Measurements from ENCODE around the gene FAM83D. TPM values are rescaled to one million over a fixed set of nuclear protein-coding genes. Genes with fewer than 3 reads are reported as not detected.
"Not testable (repeated sequence)": the region's sequence is repeated elsewhere in the genome, so short reads cannot be mapped to it uniquely, and the experiment has no call there.

FAM83D gene
- total RNA-seq, 3 donors from 2014 or later, result 1.3 to 1.9 (median 1.4) TPM

- no peak for DNase-seq
- H3K9me3 Mint-ChIP-seq, result no peaks in the 10 kb centered on the region
- H3K27me3 Mint-ChIP-seq (ENCODE audit: low read depth), result no peaks in the 10 kb centered on the region
- peaks cover 8% of the 10 kb centered on the region for H3K4me1 Mint-ChIP-seq (ENCODE audit: low read depth)
- H3K36me3 Mint-ChIP-seq (ENCODE audit: insufficient read depth), result no peaks in the 10 kb centered on the region
- ATAC-seq, result no peak
- H3K4me3 Mint-ChIP-seq, result no peak overlapping the region
Measured at GRCh38 chr20:38957235-38957876, 31.1 kb downstream of the FAM83D start.

DNA sequence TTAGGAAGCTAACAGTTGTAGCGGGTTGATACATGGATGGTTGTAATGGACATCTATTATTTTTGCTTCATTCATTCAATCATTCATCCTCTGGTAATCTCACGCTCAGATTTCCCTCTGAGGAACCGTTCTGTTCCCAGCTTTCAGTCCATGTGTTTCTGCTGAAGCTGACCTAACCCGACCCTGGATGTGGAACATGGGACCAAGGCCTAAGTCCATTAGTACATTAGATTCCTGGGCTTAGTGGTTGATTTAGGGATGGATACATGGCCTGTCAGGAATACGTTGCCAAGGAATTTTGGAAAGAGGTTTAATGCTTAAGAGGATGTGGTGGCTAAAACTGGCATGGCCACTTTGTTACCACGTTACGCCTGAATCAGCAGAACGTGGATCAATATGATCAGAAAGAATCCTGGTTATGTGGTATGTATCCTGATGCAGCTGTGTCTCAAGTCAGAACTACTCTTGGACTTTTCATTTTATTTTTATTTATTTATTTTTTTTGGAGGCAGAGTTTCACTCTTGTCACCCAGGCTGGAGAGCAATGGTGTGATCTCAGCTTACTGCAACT is 31.8 kb downstream of the FAM83D start:
- H3K36me3 Mint-ChIP-seq (ENCODE audit: insufficient read depth), result no peaks in the 10 kb centered on the region
- ATAC-seq, result no peak
- no peaks in the 10 kb centered on the region for H3K9me3 Mint-ChIP-seq

GRCh38 chr20:38960187-38960687 is 34.0 kb downstream of the FAM83D start:
- H3K27me3 Mint-ChIP-seq (ENCODE audit: low read depth); H3K36me3 Mint-ChIP-seq (ENCODE audit: insufficient read depth); H3K4me3 Mint-ChIP-seq; DNase-seq; H3K9me3 Mint-ChIP-seq; ATAC-seq: not testable (repeated sequence)
- peaks cover 24% of the 10 kb centered on the region for H3K4me1 Mint-ChIP-seq (ENCODE audit: low read depth)

More for the DNA sequence above, 31.8 kb downstream of the FAM83D start:
- no peak for DNase-seq
- no peak overlapping the region for H3K4me3 Mint-ChIP-seq
- no peaks in the 10 kb centered on the region for H3K27me3 Mint-ChIP-seq (ENCODE audit: low read depth)
- peaks cover 13% of the 10 kb centered on the region for H3K4me1 Mint-ChIP-seq (ENCODE audit: low read depth)

- no peak for ATAC-seq
Measured at GRCh38 chr20:38961530-38962043, 35.4 kb downstream of the FAM83D start.

DNA sequence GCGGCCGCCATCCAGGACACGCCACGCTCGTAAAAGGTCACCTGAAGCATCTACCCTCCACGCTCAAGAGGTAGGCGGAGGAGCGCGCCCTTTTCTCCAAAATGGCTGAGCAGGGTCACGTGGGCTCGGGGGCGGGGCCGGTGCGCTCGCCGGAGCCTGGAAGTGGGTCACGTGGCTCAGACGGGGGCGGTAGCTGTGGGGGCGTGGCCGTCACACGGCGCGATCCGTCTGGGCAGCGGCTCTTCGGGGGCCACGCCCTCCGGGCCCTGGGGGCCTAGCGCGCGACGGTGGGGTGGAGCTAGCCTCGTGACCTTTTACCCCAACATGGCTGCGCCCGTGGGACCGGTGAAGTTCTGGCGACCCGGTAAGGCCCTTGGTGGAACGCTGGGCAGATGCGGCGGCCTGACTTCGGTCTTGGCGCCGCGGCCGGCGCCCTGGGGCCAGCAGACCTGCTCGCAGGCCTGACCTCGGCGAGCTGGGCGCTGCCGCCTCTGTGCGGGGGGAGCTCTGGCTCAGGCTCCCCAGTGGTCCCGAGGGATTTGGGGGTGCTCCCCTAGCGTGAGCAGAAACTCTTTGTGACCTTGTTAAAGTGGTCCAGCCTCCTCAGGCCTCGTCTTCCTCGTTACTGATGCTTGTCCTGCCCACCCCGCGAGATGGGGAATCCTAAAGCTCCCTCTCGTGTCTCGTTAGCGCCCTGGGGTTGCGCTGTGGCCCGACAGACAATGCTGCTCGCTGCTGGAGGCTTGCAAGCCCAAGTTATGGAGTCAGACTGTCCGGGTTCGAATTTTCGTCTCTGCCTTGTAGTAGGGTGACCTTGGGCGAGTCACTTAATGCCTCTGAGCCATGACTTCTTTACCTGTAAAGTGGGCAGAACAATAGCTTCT is 36.1 kb downstream of the FAM83D start, which contains the start of gene DHX35:
TSS of gene DHX35 (plus strand) at position 301 of the 884 bp plus-strand sequence. CDS start at position 325, 24 bp downstream.
- Mint-ChIP-seq H3K9me3 (no peaks in the 10 kb centered on the region), H3K27me3 (ENCODE audit: low read depth) (no peaks in the 10 kb centered on the region), H3K4me3 (peak within 1 kb of the TSS; percentile 96), H3K36me3 (ENCODE audit: insufficient read depth) (peaks cover 9% of the 10 kb centered on the region), H3K4me1 (ENCODE audit: low read depth) (peaks cover 24% of the 10 kb centered on the region)
- ATAC-seq, result peak; percentile 99 to 100
- DNase-seq, result peak; percentile 99

More at GRCh38 chr20:38961530-38962043, 35.4 kb downstream of the FAM83D start:
- H3K9me3 Mint-ChIP-seq, result no peaks in the 10 kb centered on the region
- peaks cover 24% of the 10 kb centered on the region for H3K4me1 Mint-ChIP-seq (ENCODE audit: low read depth)
- peak; percentile 15 for DNase-seq
- H3K36me3 Mint-ChIP-seq (ENCODE audit: insufficient read depth), result peaks cover 9% of the 10 kb centered on the region
- peak overlapping the region; percentile 96 for H3K4me3 Mint-ChIP-seq
- H3K27me3 Mint-ChIP-seq (ENCODE audit: low read depth), result no peaks in the 10 kb centered on the region

GRCh38 chr20:38962928-38963401 is 36.7 kb downstream of the FAM83D start:
- no peak for DNase-seq
- Mint-ChIP-seq H3K9me3 (no peaks in the 10 kb centered on the region), H3K4me1 (ENCODE audit: low read depth) (peaks cover 24% of the 10 kb centered on the region), H3K4me3 (peak overlapping the region; percentile 96), H3K27me3 (ENCODE audit: low read depth) (no peaks in the 10 kb centered on the region), H3K36me3 (ENCODE audit: insufficient read depth) (peaks cover 9% of the 10 kb centered on the region)
- ATAC-seq, result no peak

DNA sequence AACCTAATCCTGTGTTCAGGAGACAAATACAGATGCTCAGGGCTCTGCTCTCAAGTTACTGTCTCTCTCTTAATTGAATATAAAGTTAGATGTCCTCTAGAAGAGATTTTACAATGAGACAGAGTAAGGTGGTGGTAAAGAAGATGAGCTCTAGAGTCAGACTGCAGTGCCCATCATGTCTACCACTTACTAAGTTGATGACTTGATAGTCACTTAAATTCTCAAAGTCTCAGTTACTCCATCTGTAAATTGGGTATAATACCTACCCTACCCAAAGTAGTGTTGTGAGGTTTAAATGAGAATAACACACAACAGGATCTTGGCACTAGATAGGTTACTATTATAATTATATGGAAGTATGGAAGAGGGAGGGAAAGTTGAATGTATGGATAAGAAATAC is 37.5 kb downstream of the FAM83D start:
- Mint-ChIP-seq H3K9me3 (no peaks in the 10 kb centered on the region), H3K4me3 (no peak overlapping the region), H3K36me3 (ENCODE audit: insufficient read depth) (peaks cover 9% of the 10 kb centered on the region), H3K4me1 (ENCODE audit: low read depth) (peaks cover 24% of the 10 kb centered on the region), H3K27me3 (ENCODE audit: low read depth) (no peaks in the 10 kb centered on the region)
- ATAC-seq (no peak), DNase-seq (no peak)

DNA sequence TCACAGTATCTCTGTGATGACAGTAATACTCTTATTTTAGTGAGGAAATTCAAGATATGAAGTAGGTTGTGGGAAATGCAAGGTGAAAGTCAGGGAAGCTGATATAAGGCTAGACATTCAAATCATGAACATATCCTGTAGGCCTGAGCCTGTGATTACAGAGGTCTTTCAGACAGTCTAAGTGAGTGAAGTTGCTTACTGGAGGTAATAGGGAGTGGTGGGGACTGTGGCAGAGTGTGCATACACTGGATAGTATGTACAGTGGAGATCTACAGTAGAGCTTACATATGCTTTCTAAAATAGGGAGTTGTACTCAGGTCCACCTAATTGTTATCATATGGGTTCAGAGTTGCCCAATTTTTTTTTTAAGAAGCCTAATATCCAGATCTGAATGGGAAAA is 39.0 kb downstream of the FAM83D start:
- Mint-ChIP-seq H3K27me3 (ENCODE audit: low read depth) (no peaks in the 10 kb centered on the region), H3K4me1 (ENCODE audit: low read depth) (peaks cover 24% of the 10 kb centered on the region)
- no peak for ATAC-seq

DNA sequence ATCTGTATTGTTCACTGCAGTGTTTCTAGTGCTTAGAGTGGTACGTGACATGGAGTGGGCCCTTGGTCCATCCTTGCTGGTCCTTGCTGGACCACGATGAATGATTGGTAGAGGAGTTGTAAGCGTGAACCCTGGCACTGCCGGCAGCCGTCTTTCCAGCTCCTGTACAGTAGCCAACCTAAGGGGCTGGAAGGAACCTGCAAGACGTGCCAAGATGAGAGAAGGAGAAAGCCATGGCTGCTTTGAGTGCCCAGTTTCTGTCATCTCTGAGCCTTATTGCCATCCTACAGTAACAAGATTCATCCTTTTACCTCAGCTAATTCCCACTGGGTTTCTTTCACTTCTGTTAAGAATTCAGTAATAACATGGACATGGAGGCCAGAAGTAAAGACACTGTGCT is 41.9 kb downstream of the FAM83D start:
- no peak for ATAC-seq

More for the DNA sequence above, 39.0 kb downstream of the FAM83D start:
- no peak overlapping the region for H3K4me3 Mint-ChIP-seq
- H3K9me3 Mint-ChIP-seq, result no peaks in the 10 kb centered on the region
- H3K36me3 Mint-ChIP-seq (ENCODE audit: insufficient read depth), result peaks cover 11% of the 10 kb centered on the region
- no peak for DNase-seq

DNA sequence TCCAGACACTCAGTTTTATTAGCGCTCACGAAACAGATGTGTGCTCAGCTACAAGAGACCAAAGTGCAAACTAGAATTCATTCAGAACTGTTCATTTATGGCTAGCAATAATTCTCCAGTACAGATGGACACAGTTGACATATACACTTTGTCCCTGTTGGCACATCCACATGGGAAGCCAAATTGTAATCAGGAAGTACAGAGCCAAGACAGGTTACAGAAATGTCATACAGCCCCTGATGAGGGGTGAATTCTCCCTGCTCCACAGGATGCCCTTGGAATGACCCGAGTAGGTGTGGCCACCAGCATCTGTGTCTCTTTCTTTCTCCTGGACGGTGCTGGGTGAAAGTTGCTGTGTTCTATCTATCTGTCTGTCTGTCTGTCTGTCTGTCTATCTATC is 43.5 kb downstream of the FAM83D start:
- H3K36me3 Mint-ChIP-seq (ENCODE audit: insufficient read depth), result peaks cover 44% of the 10 kb centered on the region

More for the DNA sequence above, 41.9 kb downstream of the FAM83D start:
- Mint-ChIP-seq H3K4me1 (ENCODE audit: low read depth) (peaks cover 10% of the 10 kb centered on the region), H3K9me3 (no peaks in the 10 kb centered on the region), H3K36me3 (ENCODE audit: insufficient read depth) (peaks cover 31% of the 10 kb centered on the region), H3K4me3 (no peak overlapping the region), H3K27me3 (ENCODE audit: low read depth) (no peaks in the 10 kb centered on the region)
- no peak for DNase-seq

DNA sequence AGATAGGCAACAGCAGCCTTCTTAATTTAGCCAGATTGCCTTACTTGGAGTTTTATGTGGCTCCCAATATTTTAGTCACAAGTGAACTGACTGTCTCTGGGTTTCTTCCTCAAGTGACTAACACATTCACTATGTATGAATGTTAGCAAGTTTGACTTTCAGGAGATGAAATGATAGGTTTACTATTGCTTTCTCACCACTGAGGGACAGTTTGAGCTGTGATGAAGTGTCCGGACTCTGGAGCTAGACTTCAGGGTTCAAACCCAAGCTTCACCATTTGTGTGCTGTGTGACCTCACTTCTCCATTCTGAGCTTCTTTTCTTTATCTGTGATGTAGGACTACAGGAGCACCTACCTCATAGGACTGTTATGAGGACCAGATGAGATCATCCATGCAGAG is 44.1 kb downstream of the FAM83D start:
- Mint-ChIP-seq H3K9me3 (no peaks in the 10 kb centered on the region), H3K4me3 (no peak overlapping the region), H3K4me1 (ENCODE audit: low read depth) (peaks cover 9% of the 10 kb centered on the region), H3K27me3 (ENCODE audit: low read depth) (no peaks in the 10 kb centered on the region), H3K36me3 (ENCODE audit: insufficient read depth) (peaks cover 44% of the 10 kb centered on the region)
- no peak for DNase-seq
- ATAC-seq, result no peak

More for the DNA sequence above, 43.5 kb downstream of the FAM83D start:
- Mint-ChIP-seq H3K9me3 (no peaks in the 10 kb centered on the region), H3K4me3 (no peak overlapping the region), H3K4me1 (ENCODE audit: low read depth) (peaks cover 7% of the 10 kb centered on the region), H3K27me3 (ENCODE audit: low read depth) (no peaks in the 10 kb centered on the region)
- no peak for ATAC-seq
- DNase-seq, result no peak

DNA sequence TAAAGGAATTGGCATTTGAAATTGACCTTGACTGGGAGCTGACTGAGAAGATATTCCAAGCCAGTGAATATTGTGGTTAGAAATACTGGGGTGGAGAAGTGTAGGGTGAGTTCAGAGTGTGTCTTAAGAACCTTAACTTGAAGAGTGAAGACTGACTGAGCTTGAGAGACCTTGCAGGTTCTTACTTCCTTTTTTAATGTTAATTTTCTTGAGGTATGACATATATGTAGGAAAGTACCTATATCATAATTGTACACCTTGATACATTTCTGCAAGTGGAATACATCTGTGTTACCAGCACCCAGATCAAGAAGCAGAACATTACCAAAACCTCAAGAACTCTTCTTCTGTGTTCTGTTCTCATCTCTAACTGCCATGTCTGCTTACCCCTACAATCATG is 46.9 kb downstream of the FAM83D start:
- H3K27me3 Mint-ChIP-seq (ENCODE audit: low read depth), result no peaks in the 10 kb centered on the region
- no peaks in the 10 kb centered on the region for H3K9me3 Mint-ChIP-seq
- peaks cover 9% of the 10 kb centered on the region for H3K4me1 Mint-ChIP-seq (ENCODE audit: low read depth)
- ATAC-seq (no peak), DNase-seq (no peak)
- H3K4me3 Mint-ChIP-seq, result no peak overlapping the region
- H3K36me3 Mint-ChIP-seq (ENCODE audit: insufficient read depth), result peaks cover 41% of the 10 kb centered on the region

DNA sequence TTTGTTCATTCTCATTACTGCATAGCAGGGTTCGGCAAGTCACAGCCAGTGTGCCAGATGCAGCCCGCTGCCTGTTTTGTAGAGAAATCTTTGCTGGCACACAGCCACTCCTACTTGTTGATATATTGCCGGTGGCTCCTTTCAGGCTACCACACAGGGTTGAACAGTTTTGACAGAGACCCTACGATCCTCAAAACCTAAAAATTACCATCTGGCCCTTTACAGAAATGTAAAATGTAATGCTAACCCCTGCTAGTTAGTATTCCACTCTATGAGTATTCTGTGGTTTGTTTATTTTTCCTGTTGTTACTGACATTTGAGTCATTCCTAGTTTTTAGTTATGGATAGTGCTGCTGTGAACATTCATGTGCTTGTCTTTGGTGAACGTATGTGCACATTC is 47.4 kb downstream of the FAM83D start:
- ATAC-seq, result no peak
- Mint-ChIP-seq H3K4me1 (ENCODE audit: low read depth) (peaks cover 9% of the 10 kb centered on the region), H3K36me3 (ENCODE audit: insufficient read depth) (peaks cover 41% of the 10 kb centered on the region), H3K9me3 (no peaks in the 10 kb centered on the region), H3K27me3 (ENCODE audit: low read depth) (no peaks in the 10 kb centered on the region), H3K4me3 (no peak overlapping the region)
- no peak for DNase-seq

- ATAC-seq (no peak), DNase-seq (no peak)
- Mint-ChIP-seq H3K4me1 (ENCODE audit: low read depth) (peaks cover 9% of the 10 kb centered on the region), H3K4me3 (no peak overlapping the region), H3K36me3 (ENCODE audit: insufficient read depth) (peaks cover 39% of the 10 kb centered on the region), H3K27me3 (ENCODE audit: low read depth) (no peaks in the 10 kb centered on the region), H3K9me3 (no peaks in the 10 kb centered on the region)
Measured at GRCh38 chr20:38975539-38976120, 49.4 kb downstream of the FAM83D start.
